ENCODE data around the gene KBTBD13.

DNA sequence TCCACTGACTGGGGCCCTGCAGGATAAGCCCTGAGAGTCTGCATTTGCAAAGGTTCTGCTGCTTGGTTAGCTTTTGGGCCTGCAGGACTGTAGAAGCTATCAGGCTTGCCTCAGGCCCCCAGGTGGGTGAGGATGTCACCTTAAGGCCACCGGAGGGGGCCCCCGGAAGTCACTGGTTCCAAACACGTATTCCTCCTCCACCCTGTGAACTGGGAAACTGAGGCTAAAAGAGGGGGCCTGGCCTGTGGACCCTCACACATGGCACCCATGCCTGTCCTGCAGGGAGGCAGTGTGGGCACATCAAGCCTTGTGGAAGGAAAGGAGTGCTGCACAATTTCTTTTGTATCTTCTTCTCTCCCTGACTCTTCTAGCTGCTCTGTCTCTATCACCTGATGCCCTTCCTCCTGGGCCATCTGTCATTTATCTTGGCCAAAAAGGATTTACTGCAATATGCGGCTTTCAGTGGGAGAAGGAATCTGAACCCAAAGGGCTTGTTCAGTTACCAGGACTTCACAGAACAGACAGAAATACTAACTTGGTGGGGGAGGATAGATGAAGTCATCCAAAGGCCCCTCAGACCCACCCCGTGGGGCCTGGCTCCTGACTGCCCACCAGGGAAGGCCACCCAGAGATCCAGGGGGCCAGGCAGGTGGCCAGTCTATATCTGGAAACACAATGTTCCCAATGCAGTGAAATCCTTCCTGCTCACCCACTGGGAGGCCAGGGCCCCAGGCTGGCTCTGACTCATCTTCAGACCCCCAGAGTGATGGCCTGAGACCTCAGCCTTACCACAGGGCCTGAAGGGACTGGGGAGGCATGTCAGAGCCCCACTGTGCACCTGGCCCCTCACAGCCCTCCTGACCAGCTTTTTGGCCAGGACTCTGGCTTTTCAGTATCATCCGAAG, 20.2 kb downstream of the KBTBD13 start:
- no peak for TF ChIP-seq EZH2 (IDR thresholded peaks at IDR 0.05; ENCODE audit: low read length)
- TF ChIP-seq, protein P1, sequence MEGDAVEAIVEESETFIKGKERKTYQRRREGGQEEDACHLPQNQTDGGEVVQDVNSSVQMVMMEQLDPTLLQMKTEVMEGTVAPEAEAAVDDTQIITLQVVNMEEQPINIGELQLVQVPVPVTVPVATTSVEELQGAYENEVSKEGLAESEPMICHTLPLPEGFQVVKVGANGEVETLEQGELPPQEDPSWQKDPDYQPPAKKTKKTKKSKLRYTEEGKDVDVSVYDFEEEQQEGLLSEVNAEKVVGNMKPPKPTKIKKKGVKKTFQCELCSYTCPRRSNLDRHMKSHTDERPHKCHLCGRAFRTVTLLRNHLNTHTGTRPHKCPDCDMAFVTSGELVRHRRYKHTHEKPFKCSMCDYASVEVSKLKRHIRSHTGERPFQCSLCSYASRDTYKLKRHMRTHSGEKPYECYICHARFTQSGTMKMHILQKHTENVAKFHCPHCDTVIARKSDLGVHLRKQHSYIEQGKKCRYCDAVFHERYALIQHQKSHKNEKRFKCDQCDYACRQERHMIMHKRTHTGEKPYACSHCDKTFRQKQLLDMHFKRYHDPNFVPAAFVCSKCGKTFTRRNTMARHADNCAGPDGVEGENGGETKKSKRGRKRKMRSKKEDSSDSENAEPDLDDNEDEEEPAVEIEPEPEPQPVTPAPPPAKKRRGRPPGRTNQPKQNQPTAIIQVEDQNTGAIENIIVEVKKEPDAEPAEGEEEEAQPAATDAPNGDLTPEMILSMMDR (optimal IDR thresholded peaks at IDR 0.05 in 1 of 3, IDR thresholded peaks at IDR 0.05 in 1 of 3, conservative IDR thresholded peaks at IDR 0.05 in 1 of 3; ENCODE audit: extremely low read depth in 1 of 3, insufficient read depth in 2 of 3, low read length in 3 of 3), result no peak

All from keratinocyte (primary cell).